Measurements from ENCODE around the gene OLFML2B.

GRCh38 chr1:162070094-162070748 lies 46.6 kb upstream of the OLFML2B start:
- TF ChIP-seq POLR2AphosphoS5 (IDR thresholded peaks at IDR 0.05; ENCODE audit: borderline replicate concordance, low read depth, low read length) = no peak
- TF ChIP-seq EZH2 (IDR thresholded peaks at IDR 0.05) = no peak
